NCI-H1694 (cell line): ENCODE results near the gene CLIP1.
"Not testable (repeated sequence)": the region's sequence is repeated elsewhere in the genome, so short reads cannot be mapped to it uniquely, and the experiment has no call there.

ENCODE experiments used
- DNase-seq: peaks from one replicate; lab custom pipeline; 2025; lab: John Stamatoyannopoulos, UW

The CLIP1 gene

DNA sequence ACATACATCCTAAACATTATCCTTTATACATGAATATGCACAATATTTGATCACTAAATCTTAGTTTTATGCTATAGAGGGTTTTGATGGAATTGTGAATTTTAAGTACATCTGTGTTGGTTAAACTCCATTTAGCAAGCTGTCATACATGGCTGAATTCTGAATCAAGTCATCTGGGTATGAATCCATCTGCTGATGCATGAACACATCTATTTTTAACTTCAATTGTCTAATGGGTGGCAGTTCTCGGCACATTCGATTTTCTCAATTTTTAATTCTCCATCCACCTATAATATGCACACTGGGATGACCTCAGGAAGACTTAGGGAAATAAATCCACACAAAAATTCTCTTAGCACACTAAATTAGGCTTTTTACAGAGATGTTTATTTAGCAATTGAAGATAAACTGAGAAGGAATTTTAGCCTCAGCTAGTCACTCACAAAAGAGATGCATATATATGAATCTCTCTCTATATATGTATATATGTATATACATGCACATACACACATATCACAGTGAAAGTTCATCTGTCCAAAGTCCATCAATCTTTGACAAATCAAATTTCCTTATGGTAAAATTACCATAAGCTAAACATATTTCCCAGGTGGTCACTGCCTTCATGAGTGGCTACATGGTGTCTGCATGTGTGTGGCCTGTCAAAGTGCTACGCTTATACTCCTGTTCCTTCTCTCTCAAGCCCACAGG, 111.7 kb downstream of the CLIP1 start:
- peak; percentile 44 for DNase-seq

DNA sequence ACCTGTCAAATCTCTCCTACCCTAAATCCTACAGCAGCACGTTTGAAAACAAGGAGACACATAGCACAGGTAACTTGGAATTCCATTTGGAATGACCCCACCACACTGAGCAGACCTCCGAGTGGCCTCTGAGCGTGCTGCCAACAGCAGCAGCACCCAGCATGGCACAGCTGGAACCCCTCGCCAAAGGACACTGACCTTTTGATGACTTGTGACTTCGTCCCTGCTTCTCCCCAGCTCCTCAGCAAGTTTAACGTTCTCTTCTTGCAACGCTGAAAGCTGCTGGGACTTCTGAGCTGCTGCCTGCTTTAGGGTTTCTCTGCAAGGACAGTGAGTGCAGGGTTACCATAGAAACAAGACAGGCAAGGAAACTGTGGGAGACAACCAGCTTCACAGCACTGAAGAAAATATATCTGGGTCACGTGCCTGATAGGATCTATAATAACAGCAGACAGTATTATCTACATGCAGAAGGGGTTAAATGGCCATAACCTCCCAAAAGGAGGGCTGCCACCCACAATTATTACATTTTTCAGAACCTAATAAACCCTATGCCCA, 112.8 kb downstream of the CLIP1 start:
- DNase-seq, result no peak

DNA sequence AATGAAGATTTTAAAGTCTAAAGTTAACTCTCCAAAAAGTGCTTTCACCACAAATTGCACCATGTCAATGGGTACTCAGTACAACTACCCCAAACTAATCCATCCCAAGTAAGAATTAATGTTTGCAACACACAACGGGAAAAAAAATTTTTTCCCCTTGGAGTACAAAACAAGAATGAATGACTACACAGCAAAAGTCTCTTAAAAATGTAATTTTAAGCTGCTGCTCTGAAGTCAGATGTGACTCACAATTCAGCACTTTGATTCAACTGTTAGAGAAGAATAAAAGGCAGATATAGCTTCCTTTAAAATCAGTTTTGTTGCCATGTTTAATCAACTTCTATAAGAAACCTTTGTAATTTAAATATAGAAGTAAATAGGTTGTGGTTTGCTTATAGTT, 113.7 kb downstream of the CLIP1 start:
- DNase-seq, result no peak

DNA sequence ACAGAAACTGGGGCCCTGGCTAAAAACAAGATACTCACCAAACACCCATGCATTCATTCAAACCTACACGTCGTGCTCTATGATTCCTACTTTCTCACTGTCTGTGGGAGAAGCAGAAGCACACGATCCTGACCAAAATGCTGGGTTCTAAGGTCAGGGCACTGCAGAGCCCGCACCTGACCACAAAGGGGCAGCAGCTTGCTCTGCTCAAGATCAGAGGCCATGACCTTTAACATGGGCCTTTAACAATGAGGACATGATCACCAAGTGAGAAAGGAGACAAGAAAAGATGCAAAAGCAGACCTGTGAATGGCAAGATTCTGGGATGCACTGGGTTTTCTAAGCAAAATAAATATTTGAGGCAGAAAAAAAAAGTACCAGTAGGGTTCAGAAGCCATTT, 116.1 kb downstream of the CLIP1 start:
- DNase-seq, result no peak

DNA sequence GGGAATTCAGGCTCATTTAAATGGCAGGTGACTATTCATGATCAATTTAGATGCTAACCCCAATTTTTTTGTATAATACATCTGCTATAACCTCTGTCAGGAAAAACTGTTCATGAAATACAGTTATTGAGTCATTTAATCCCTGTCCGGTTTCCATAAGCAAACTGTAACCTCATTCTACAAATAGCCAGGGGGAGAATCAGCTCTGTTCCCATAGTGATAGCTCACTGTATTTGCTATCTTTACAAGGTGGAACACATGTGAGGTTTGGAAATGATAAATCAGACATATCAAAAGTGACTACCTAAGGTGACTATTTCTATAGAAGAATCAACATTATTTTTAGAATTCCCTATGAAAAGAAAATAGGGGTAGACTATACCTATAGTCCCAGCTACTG, 117.5 kb downstream of the CLIP1 start:
- no peak for DNase-seq

DNA sequence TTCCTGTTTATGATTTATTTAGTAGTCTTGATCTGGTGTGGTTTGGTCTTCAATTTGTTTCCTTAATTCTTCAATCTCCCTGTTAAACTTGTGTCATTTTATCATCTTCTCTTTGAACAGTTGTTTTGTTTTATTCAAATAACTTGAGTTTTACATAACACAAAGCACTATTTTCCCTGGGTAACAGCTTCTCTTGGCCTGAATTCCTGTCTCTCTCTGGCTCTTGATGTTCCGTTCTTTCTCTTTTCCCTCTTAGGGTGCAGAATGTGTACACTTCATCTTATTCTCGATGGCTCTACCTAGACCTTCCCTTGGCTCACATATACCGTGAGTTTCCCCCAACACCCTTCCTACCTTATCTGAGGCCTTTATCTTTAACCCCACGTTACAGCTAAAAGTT, 119.4 kb downstream of the CLIP1 start:
- no peak for DNase-seq

DNA sequence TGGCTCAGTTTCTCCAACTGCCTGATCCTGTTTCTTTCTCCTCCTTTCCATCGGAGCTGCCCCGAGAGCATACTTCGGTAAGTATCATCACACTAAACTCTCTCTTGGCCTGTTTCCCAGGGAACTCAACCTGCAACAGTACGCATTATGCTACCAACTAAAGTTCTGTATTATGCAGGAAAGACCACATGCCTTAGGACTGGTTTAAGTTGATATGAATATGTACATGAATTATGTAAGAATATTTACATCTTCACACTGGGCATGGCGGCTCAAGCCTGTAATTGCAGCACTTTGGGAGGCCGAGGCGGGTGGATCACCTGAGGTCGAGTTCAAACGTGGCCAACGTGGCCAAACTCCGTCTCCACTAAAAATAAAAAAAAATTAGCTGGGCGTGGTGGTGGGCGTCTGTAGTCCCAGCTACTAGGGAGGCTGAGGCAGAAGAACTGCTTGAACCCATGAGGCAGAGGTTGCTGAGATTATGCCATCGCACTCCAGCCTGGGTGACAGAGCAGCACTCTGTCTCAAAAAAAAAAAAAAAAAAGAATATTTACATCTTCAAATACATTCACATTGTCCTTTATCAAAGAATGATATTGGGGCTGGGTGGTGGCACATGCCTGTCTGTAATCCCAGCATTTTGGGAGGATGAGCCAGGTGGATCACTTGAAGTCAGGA, 124.3 kb downstream of the CLIP1 start:
- no peak for DNase-seq

DNA sequence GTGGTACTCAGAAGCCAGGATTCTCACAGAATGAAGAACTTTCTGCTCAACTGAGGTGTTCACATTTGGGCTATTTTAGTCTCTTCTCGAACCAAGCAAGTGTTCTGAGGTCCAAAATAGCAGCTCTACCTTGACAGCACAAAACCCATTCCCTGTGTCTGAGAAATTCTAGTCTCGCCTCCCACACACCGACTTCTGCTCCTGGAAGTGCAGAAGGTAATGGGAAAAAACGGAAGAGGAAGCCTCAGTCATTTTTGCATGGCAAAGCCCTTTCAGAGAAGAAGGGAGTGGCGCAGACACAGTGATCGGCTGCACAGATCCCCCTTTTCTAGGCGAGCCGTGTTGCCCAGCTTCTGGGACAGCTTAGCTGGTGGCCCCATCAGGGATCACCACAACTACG, 125.0 kb downstream of the CLIP1 start:
- no peak for DNase-seq

DNA sequence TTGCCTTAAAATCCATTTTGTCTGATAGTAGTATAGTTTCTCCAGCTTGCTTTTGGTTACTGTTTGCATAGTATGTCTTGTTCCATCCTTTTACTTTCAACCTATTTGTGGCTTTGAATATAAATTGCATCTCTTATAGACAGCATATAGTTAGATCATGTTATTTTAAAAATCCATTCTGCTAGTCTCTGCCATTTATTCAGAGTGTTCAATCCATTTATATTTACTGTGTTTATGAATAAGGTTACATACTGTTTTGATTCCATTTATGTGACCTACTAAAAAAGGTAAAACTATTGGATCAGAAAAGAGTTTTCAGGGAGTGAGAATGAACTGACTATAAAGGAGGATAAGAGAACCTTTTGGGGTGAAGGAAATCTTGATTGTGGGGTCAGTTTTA, 126.6 kb downstream of the CLIP1 start:
- DNase-seq, result no peak

DNA sequence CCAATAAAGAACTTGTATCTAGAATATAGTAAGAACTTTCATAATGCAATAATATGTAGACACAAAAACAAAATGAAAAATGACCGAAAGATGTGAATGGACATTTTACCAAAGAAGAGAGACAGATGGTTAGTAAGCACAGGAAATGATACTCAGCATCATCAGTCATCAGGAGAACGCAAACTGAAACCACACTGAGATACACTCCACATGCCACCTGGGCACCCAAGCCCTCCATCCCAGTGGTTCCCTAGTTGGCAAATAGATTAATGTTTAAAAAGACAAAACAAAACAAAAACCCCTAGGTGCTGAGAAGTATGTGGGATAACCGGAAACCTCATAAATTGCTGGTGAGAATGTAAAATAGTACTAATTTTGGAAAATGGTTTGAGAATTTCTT, 129.4 kb downstream of the CLIP1 start:
- DNase-seq, result no peak

DNA sequence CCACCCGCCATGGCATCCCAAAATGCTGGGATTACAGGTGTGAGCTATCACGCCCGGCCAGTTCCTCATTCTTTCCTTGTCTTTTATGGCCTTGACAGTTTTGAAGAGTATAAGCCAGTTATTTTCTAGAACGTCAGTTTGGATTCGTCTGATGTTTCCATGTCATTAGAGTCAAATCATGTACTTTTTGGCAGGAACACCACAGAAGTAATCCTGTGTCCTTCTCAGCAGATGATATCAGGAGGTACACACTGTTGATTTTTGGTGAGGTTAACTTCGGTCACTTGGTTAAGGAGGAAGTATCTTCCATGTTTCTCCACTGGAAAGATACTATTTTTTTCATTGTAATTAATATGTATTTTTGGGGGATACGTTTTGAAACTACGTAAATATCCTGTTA, 131.0 kb downstream of the CLIP1 start:
- DNase-seq, result no peak

DNA sequence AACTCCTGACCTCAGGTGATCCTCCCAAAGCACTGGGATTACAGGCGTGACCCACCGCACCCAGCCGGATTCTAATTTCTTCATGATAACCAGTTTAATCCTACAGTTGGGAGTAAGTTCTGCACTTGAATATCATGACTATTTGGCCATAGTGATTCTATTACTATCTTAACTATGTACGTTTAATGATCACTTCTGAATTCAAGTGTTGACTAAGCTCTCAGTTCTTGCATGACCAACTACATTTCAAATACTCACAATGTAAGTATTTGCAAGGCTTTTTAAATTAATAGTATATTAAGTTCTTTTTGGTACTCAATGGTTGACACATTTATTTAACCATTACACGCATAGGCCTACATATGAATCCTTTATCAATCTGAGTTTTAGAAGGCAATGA, 138.8 kb downstream of the CLIP1 start:
- DNase-seq, result no peak

DNA sequence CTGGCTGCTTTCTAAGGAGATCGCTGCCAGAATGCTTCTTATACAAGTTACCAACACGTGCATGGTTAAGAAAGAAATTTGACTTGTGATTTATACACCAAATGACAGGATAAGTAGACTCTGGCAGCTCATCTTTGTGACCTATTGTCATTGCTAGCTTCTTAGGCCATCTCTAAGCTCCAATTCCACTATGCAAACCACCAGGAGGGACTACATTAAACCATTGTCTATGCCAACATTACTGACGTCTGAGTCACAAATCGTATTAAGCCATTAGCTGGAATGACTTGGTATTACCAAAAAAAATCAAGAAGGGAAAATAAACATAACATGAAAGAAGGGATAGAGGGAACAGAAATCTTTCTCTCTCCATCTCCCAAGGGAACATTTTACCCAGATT, 140.4 kb downstream of the CLIP1 start:
- no peak for DNase-seq

DNA sequence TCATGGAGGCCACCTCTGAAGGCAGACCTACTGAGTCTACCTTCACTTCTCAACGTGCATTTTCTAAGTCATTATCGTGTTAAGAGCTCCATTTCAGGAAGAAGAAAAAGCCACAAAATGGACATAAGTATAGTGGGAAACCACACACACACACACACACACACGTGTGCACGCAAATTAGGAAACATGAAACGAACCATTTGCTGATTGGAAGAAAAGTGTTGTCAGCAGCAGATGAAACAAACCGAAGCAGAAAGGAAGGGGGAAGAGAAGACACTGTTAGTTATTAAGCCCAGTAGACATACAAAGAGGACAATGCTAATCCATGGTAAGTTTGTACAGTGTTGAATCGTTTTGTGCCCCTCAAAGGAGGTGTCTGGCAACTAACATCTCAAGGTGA, 146.2 kb downstream of the CLIP1 start:
- no peak for DNase-seq

DNA sequence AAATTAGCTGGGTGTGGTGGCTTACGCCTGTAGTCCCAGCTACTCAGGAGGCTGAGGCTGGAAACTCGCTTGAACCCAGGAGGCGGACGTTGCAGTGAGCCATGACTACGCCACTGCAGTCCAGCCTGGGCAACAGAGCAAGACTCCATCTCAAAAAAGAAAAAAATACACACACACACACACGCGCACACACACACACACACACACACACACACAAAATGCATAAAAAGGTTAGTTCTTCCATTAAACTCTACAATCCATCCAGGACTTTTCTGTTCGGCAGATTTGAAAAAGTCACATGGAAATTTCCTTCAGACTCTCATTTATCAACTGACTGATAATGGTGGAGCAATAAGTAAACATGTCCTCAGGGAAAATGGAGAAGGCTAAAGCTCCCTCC, 147.0 kb downstream of the CLIP1 start:
- DNase-seq, result no peak

DNA sequence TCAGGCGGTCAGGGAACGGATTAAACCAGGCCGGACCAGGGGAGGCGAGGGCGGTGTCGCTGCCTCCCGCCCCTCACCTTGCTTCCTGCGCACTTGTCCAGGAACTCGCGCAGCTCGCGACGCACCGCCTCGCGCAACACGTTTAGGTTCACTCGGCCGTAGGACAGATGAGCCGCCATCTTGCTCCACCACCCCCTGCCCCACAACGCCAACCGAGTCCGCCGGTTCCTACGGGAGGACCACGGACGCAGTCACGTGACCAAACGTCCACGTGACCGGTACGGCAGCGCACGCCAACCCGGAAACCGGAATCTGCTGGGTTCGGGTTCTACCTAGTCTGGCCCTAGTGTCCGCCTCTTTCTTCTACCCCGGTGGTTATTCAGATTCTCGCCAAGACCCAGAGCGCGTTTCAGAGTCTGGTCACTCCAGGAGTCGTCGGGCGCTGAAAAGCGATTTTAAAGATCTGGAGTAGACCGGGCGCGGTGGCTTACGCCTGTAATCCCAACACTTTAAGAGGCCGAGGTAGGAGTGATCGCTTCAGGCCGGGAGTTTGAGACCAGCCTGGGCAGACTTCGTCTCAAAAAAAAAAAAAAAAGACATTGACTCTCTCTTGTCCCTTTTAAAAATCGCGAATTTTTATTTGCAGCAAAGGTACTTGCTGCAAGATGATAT, 156.1 kb downstream of the CLIP1 start, which contains the start of gene VPS33A:
VPS33A (minus strand) TSS at position 265 of the 672 bp plus-strand sequence; CDS start at position 179, 86 bp downstream.
- peak; percentile 88 for DNase-seq

DNA sequence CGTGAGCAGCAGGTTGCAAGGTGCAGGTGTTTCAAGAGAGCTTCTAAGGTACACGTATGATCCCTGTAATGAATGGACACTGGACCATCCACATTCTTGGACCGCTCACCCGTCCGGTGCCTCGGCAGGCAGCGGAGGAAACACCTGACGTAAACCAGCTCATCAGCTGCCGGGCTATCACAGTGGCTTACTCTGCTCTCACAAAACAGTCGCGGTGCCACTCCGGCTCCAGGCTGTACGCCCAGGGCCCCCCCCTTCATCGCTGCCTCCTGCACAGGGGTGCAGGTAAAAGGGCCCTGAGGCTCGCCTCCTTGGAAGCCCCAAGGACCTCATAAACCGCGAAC, 156.6 kb downstream of the CLIP1 start:
- no peak for DNase-seq

DNA sequence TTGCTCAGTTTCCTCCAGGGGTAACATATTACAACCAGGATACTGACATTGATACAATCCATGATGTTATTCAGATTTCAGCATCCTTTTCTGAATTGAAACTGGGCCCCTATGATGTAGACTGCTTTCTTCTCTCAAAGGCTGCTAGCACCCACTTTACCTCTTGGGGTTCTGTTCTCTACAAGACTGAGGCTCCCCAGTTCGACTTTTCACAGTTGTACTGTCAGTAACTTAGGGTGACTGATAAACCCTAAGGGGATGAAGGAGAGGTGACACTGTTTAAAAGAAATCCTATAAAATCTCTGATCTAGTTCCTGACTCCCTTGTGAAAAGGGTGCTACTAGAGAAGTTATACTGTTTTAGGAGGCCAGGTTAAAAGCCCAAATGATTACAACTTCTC, 157.0 kb downstream of the CLIP1 start:
- DNase-seq, result no peak

DNA sequence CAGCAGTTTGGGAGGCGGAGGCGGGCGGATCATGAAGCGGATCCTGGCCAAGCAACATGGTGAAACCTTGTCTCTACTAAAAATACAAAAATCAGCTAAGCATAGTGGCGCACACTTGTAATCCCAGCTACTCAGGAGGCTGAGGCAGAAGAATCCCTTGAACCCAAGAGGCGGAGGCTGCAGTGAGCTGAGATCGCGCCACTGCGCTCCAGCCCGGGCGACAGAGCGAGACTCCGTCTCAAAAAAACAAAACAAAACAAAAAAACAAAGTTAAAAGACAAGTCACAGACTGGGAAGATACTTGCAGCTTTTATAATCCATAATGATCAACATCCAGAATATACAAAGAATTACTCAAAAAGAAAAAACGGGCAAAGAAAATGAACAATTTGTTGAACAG, 161.7 kb downstream of the CLIP1 start:
- not testable (repeated sequence) for DNase-seq

DNA sequence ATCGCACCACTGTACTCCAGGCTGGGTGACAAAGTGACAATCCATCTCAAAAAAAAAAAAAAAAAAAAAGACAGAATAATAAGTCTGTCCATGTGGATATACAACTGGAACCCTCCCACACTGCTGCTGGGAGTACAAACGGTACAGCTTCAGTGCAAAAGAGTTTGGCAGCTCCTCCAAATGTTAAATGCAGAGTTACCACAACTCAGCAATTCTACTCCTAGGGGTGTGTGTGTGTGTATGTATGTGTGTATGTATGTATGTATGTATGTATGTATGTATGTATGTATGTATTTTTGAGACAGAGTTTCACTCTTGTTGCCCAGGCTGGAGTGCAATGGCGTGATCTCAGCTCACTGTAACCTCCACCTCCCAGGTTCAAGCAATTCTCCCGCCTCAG, 163.5 kb downstream of the CLIP1 start:
- not testable (repeated sequence) for DNase-seq

DNA sequence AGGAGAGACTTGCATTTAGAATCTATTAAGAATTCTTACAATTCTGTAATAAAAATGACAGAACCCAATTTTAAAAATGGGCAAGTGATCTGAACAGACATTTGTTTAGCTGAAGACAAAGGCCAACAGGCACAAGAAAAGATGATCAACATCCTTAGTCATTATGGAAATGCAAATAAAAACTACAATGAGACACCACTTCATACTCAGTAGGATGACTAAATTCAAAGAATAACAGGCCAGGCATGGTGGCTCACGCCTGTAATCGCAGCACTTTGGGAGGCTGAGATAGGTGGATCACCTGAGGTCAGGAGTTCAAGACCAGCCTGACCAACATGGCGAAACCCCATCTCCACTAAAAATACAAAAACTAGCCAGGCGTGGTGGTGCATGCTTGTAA, 164.0 kb downstream of the CLIP1 start:
- DNase-seq, result not testable (repeated sequence)

DNA sequence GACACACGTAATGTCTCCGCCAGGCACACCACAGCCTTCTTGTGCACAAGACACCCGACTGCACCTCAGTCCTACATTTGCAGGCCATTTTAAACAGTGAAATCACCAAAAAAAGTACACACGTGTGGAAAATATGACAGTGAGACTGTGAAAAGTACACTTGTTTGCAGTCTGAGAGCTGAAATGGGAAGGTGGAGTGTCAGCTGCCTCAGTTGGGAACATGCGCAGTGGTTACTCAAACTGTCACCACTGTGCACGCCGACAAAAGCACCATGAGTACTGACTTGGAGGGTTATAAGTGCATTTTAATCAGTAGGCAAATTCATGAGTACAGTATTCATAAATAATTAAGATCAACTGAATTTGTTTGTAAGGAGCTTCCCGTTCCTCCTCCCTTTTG, 171.9 kb downstream of the CLIP1 start:
- no peak for DNase-seq

DNA sequence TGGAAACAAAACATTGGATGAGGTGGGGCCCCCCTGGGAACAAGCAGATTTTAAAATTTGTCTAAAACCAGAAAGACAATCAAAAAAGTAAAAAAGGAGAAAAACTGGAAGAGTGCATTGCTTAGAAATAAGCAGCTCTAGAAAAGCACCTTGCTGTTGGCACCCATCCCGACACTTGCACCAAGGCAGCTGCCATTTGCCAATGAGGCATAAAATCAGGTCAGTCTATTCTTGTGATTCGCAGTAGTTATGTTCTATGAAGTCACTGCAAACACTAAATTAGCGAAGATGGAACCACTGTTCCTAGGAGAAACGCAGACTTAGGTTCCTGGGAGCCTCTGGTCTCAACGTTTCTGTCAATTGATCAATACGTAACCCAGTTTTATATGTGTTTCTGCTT, 172.4 kb downstream of the CLIP1 start:
- peak; percentile 23 for DNase-seq
